Measurements from ENCODE around the gene SRRM5. TPM values are rescaled to one million over a fixed set of nuclear protein-coding genes. Genes with fewer than 3 reads are reported as not detected.
A peak's percentile ranks its signal among the peaks of the same experiment; 100 is the strongest.

Gene SRRM5
- total and polyA plus RNA-seq, 2 of the 13 experiments (the other 11 are each of a cell fraction or from before 2014, with no cell fraction given) = 0.11 to 0.16 TPM

- TF ChIP-seq ZBED4 (CRISPR knock-in tag; IDR thresholded peaks at IDR 0.05; ENCODE audit: borderline replicate concordance) (peak; percentile 56; the same call in 1 of the 2 replicates), MAFK (conservative IDR thresholded peaks at IDR 0.05 in 1 of 2, IDR thresholded peaks at IDR 0.05 in 1 of 2; ENCODE audit: low read length in 2 of 2) (peak; percentile 95), ZNF367 (CRISPR knock-in tag; IDR thresholded peaks at IDR 0.05; ENCODE audit: borderline replicate concordance) (no peak), ELF1 (CRISPR knock-in tag; IDR thresholded peaks at IDR 0.05) (peak; percentile 62), ZNF691 (CRISPR knock-in tag; IDR thresholded peaks at IDR 0.05; ENCODE audit: borderline replicate concordance, low read depth) (no peak), RXRB (CRISPR knock-in tag; IDR thresholded peaks at IDR 0.05; ENCODE audit: borderline replicate concordance) (peak; percentile 46; the same call in 1 of the 2 replicates), ZNF451 (CRISPR knock-in tag; IDR thresholded peaks at IDR 0.05) (no peak), AHDC1 (CRISPR knock-in tag; IDR thresholded peaks at IDR 0.05; ENCODE audit: borderline replicate concordance) (peak; percentile 52; the same call in 1 of the 2 replicates), ZNF562 (CRISPR knock-in tag; IDR thresholded peaks at IDR 0.05; ENCODE audit: borderline replicate concordance) (no peak), ZNF781 (CRISPR knock-in tag; IDR thresholded peaks at IDR 0.05; ENCODE audit: borderline replicate concordance, not compliant biosample characterization) (no peak), ZMYM3 (CRISPR knock-in tag; IDR thresholded peaks at IDR 0.05) (no peak), RFX1 (IDR thresholded peaks at IDR 0.05) (peak; percentile 26; the same call in 1 of the 2 replicates), ZNF331 (CRISPR knock-in tag; IDR thresholded peaks at IDR 0.05) (peak; percentile 29; the same call in 1 of the 2 replicates), SPEN (CRISPR knock-in tag; IDR thresholded peaks at IDR 0.05; ENCODE audit: low read depth) (peak; percentile 48; the same call in 1 of the 2 replicates), YY1 (IDR thresholded peaks at IDR 0.05; ENCODE audit: insufficient read depth, insufficient replicate concordance, low read depth, low read length) (peak; percentile 32), ADNP (CRISPR knock-in tag; IDR thresholded peaks at IDR 0.05) (no peak), SP2 (CRISPR knock-in tag; IDR thresholded peaks at IDR 0.05) (no peak), SP5 (CRISPR knock-in tag; IDR thresholded peaks at IDR 0.05; ENCODE audit: borderline replicate concordance, low read depth) (peak; percentile 9; the same call in 1 of the 2 replicates), POLR2AphosphoS5 (IDR thresholded peaks at IDR 0.05; ENCODE audit: low read depth, low read length) (peak; percentile 78)
Observed at GRCh38 chr19:43634872-43635560, 23.1 kb downstream of the SRRM5 start (continued).

Data from HepG2 (cell line).